Fibroblast of skin of scalp (primary cell): ENCODE data around the gene PLA2G2D.
"Not testable (repeated sequence)": the region's sequence is repeated elsewhere in the genome, so short reads cannot be mapped to it uniquely, and the experiment has no call there.

Experiments
- DNase-seq: peaks from one replicate; pipeline ENCODE4 v3.0.0-alpha.2; 2013

The PLA2G2D gene

GRCh38 chr1:20142001-20142710, 22.8 kb upstream of the PLA2G2D start:
- DNase-seq, result no peak

- no peak for DNase-seq
These were observed 22.1 kb upstream of the PLA2G2D start for GRCh38 chr1:20141466-20141865.

GRCh38 chr1:20141001-20141400, 21.7 kb upstream of the PLA2G2D start:
- DNase-seq, result no peak

GRCh38 chr1:20139776-20140612, 20.7 kb upstream of the PLA2G2D start:
- no peak for DNase-seq

GRCh38 chr1:20138961-20139550, 19.7 kb upstream of the PLA2G2D start, which contains the start of gene PLA2G2F:
Gene PLA2G2F (plus strand): TSS chr1:20139323. CDS start chr1:20139428, 105 bp downstream.
- DNase-seq, result no peak

- no peak for DNase-seq
These were observed 19.0 kb upstream of the PLA2G2D start for GRCh38 chr1:20138346-20138745.

GRCh38 chr1:20137604-20138003, 18.3 kb upstream of the PLA2G2D start:
- no peak for DNase-seq

- DNase-seq, result no peak
These were observed 17.7 kb upstream of the PLA2G2D start for GRCh38 chr1:20137055-20137454.

- DNase-seq, result no peak
These were observed 16.9 kb upstream of the PLA2G2D start for GRCh38 chr1:20136249-20136648.

- no peak for DNase-seq
These were observed 15.7 kb upstream of the PLA2G2D start for GRCh38 chr1:20134995-20135394.

- not testable (repeated sequence) for DNase-seq
These were observed 11.2 kb upstream of the PLA2G2D start for GRCh38 chr1:20130518-20130917.

GRCh38 chr1:20126806-20127440, 7.6 kb upstream of the PLA2G2D start:
- no peak for DNase-seq

GRCh38 chr1:20126041-20126805, 6.9 kb upstream of the PLA2G2D start:
- no peak for DNase-seq

- no peak for DNase-seq
These were observed 5.8 kb upstream of the PLA2G2D start for GRCh38 chr1:20125100-20125499.

GRCh38 chr1:20124456-20125057, 5.2 kb upstream of the PLA2G2D start:
- peak; percentile 75 for DNase-seq

- no peak for DNase-seq
These were observed 4.6 kb upstream of the PLA2G2D start for GRCh38 chr1:20123722-20124455.

GRCh38 chr1:20120796-20121195, 1.5 kb upstream of the PLA2G2D start:
- DNase-seq, result no peak

GRCh38 chr1:20117236-20117635, 2.1 kb downstream of the PLA2G2D start:
- DNase-seq, result no peak

GRCh38 chr1:20115916-20116315, 3.4 kb downstream of the PLA2G2D start:
- DNase-seq, result no peak

GRCh38 chr1:20115479-20115878, 3.9 kb downstream of the PLA2G2D start:
- no peak for DNase-seq
